ENCODE measurements around the gene PODN. TPM values are rescaled to one million over a fixed set of nuclear protein-coding genes. Genes with fewer than 3 reads are reported as not detected.

The PODN gene
- total RNA-seq, 1 experiment from 2014 or later, result not detected

- DNase-seq (ENCODE audit: low spot score), result no peak
- no peaks in the 10 kb centered on the region for H3K9me3 ChIP-seq (ENCODE audit: low read depth, low read length, poor library complexity, severe bottlenecking)
- H3K36me3 ChIP-seq (ENCODE audit: insufficient read depth, low read length, poor library complexity, severe bottlenecking), result no peaks in the 10 kb centered on the region
- H3K4me1 ChIP-seq (ENCODE audit: insufficient read depth, low read length, poor library complexity, severe bottlenecking), result no peaks in the 10 kb centered on the region
- CTCF ChIA-PET, result no interaction called here
- no TSS peak for BruUV-seq (replicated peaks)
- intact Hi-C loops (cut with micrococcal nuclease; ENCODE audit: unreplicated experiment), result no loop called here
- no peak overlapping the region for H3K4me3 ChIP-seq (ENCODE audit: low read depth, low read length, poor library complexity, severe bottlenecking)
- no peak overlapping the region for H3K27ac ChIP-seq (ENCODE audit: low read depth, low read length, poor library complexity, severe bottlenecking)
- TF ChIP-seq CTCF (conservative IDR thresholded peaks at IDR 0.05; ENCODE audit: low read depth, low read length), result no peak
- TF ChIP-seq EZH2 (IDR thresholded peaks at IDR 0.05; ENCODE audit: borderline replicate concordance, low read depth, low read length, poor library complexity, severe bottlenecking), result no peak
- POLR2A ChIA-PET (ENCODE audit: low non-redundant PET), result no interaction called here
- no peaks in the 10 kb centered on the region for H3K27me3 ChIP-seq (replicated peaks; ENCODE audit: insufficient read depth, low read depth, low read length, poor library complexity)
Observed at GRCh38 chr1:53092659-53093450, 30.8 kb downstream of the PODN start.

GRCh38 chr1:53093451-53093754 lies 31.4 kb downstream of the PODN start:
- POLR2A ChIA-PET (ENCODE audit: low non-redundant PET), result no interaction called here

GRCh38 chr1:53093778-53094532 lies 31.9 kb downstream of the PODN start:
- Histone ChIP-seq H3K27ac (ENCODE audit: low read depth, low read length, poor library complexity, severe bottlenecking) (no peak overlapping the region), H3K4me3 (ENCODE audit: low read depth, low read length, poor library complexity, severe bottlenecking) (no peak overlapping the region), H3K27me3 (replicated peaks; ENCODE audit: insufficient read depth, low read depth, low read length, poor library complexity) (no peaks in the 10 kb centered on the region), H3K4me1 (ENCODE audit: insufficient read depth, low read length, poor library complexity, severe bottlenecking) (no peaks in the 10 kb centered on the region), H3K9me3 (ENCODE audit: low read depth, low read length, poor library complexity, severe bottlenecking) (no peaks in the 10 kb centered on the region), H3K36me3 (ENCODE audit: insufficient read depth, low read length, poor library complexity, severe bottlenecking) (no peaks in the 10 kb centered on the region)
- intact Hi-C loops (cut with micrococcal nuclease; ENCODE audit: unreplicated experiment), result no loop called here
- ChIA-PET POLR2A (ENCODE audit: low non-redundant PET) (no interaction called here), CTCF (no interaction called here)
- DNase-seq (ENCODE audit: low spot score), result no peak
- TF ChIP-seq CTCF (conservative IDR thresholded peaks at IDR 0.05; ENCODE audit: low read depth, low read length) (no peak), EZH2 (IDR thresholded peaks at IDR 0.05; ENCODE audit: borderline replicate concordance, low read depth, low read length, poor library complexity, severe bottlenecking) (no peak)
- no TSS peak for BruUV-seq (replicated peaks)

More at GRCh38 chr1:53093451-53093754, 31.4 kb downstream of the PODN start:
- CTCF ChIA-PET, result no interaction called here
- Histone ChIP-seq H3K27ac (ENCODE audit: low read depth, low read length, poor library complexity, severe bottlenecking) (no peak overlapping the region), H3K4me3 (ENCODE audit: low read depth, low read length, poor library complexity, severe bottlenecking) (no peak overlapping the region), H3K36me3 (ENCODE audit: insufficient read depth, low read length, poor library complexity, severe bottlenecking) (no peaks in the 10 kb centered on the region), H3K4me1 (ENCODE audit: insufficient read depth, low read length, poor library complexity, severe bottlenecking) (no peaks in the 10 kb centered on the region), H3K27me3 (replicated peaks; ENCODE audit: insufficient read depth, low read depth, low read length, poor library complexity) (no peaks in the 10 kb centered on the region), H3K9me3 (ENCODE audit: low read depth, low read length, poor library complexity, severe bottlenecking) (no peaks in the 10 kb centered on the region)
- intact Hi-C loops (cut with micrococcal nuclease; ENCODE audit: unreplicated experiment), result no loop called here
- no peak for DNase-seq (ENCODE audit: low spot score)
- BruUV-seq (replicated peaks), result no TSS peak
- TF ChIP-seq CTCF (conservative IDR thresholded peaks at IDR 0.05; ENCODE audit: low read depth, low read length) (no peak), EZH2 (IDR thresholded peaks at IDR 0.05; ENCODE audit: borderline replicate concordance, low read depth, low read length, poor library complexity, severe bottlenecking) (no peak)

Data from A673 (cell line).